DOHH2 (cell line): Measurements from ENCODE around the gene FARS2.
A peak's percentile ranks its signal among the peaks of the same experiment; 100 is the strongest.

Source experiments
- H3F3A ChIP-seq: fragments of 200-600 bp; sonication (generic), shearing (Covaris generic); 2 replicates; pipeline ENCODE4 v1.6.0; 2016; ENCODE audit warnings: antibody characterized with exemption, mild to moderate bottlenecking; ENCODE audit not compliant: control insufficient read depth, insufficient read depth
- H3K27ac ChIP-seq: fragments of 200-600 bp; sonication (generic); 2 replicates; pipeline ENCODE4 v1.5.1; 2014; ENCODE audit warnings: low read depth, mild to moderate bottlenecking, low read length, moderate library complexity
- H3K27me3 ChIP-seq: fragments of 200-600 bp; sonication (generic); 2 replicates; pipeline ENCODE4 v1.6.1; 2014; ENCODE audit warnings: mild to moderate bottlenecking, low read length, mixed read lengths; ENCODE audit not compliant: control insufficient read depth
- H3K36me3 ChIP-seq: fragments of 200-600 bp; sonication (generic); 2 replicates; pipeline ENCODE4 v1.6.1; 2014; ENCODE audit warnings: mild to moderate bottlenecking, low read length, moderate library complexity, mixed read lengths; ENCODE audit not compliant: control insufficient read depth
- H3K4me1 ChIP-seq: fragments of 200-600 bp; sonication (generic); 2 replicates; pipeline ENCODE4 v1.6.1; 2014; ENCODE audit warnings: mild to moderate bottlenecking, low read length, mixed read lengths; ENCODE audit not compliant: control insufficient read depth
- H3K4me2 ChIP-seq: fragments of 200-600 bp; sonication (generic); 2 replicates; pipeline ENCODE4 v1.6.0; 2014; ENCODE audit warnings: mild to moderate bottlenecking, low read length, moderate library complexity
- H3K4me3 ChIP-seq: fragments of 200-600 bp; sonication (generic); 2 replicates; pipeline ENCODE4 v1.5.1; 2014; ENCODE audit warnings: mild to moderate bottlenecking, low read length, mixed read lengths
- H3K79me2 ChIP-seq: fragments of 200-600 bp; sonication (generic); 2 replicates; pipeline ENCODE4 v1.6.1; 2014; ENCODE audit warnings: mild to moderate bottlenecking, low read length, mixed read lengths; ENCODE audit not compliant: control insufficient read depth
- H3K9me2 ChIP-seq: fragments of 200-600 bp; sonication (generic); replicated peaks from 2 replicates; pipeline ENCODE4 v1.6.1; 2014; ENCODE audit warnings: mild to moderate bottlenecking, low read length, mixed read lengths; ENCODE audit not compliant: control insufficient read depth
- H3K9me3 ChIP-seq: fragments of 200-600 bp; sonication (generic); 2 replicates; pipeline ENCODE4 v1.6.1; 2014; ENCODE audit warnings: antibody characterized with exemption, low read length, mixed read lengths; ENCODE audit not compliant: control insufficient read depth, insufficient read depth
- H4K20me1 ChIP-seq: fragments of 200-600 bp; sonication (generic); 2 replicates; pipeline ENCODE4 v1.6.0; 2014; ENCODE audit warnings: low read depth, mild to moderate bottlenecking, antibody characterized with exemption, low read length, moderate library complexity; ENCODE audit not compliant: control insufficient read depth, insufficient read depth
- CTCF ChIP-seq: fragments of 200-600 bp; sonication (generic); IDR thresholded peaks from one replicate; pipeline ENCODE4 v1.5.1; 2014; ENCODE audit warnings: antibody characterized with exemption, mild to moderate bottlenecking, low read depth, low read length; ENCODE audit not compliant: poor library complexity, severe bottlenecking
- EZH2phosphoT487 ChIP-seq: fragments of 200-600 bp; sonication (generic); IDR thresholded peaks from 2 replicates; pipeline ENCODE4 v1.6.1; 2017; ENCODE audit warnings: borderline replicate concordance, mild to moderate bottlenecking, antibody characterized with exemption, low read length, moderate library complexity, mixed read lengths

FARS2 gene

GRCh38 chr6:5302220-5302946, 41.1 kb downstream of the FARS2 start:
- Histone ChIP-seq H3K4me1 (peaks cover 18% of the 10 kb centered on the region), H4K20me1 (peaks cover 4% of the 10 kb centered on the region; the same call in 1 of the 2 replicates), H3K4me3 (no peak overlapping the region; the same call in 1 of the 2 replicates), H3K9me3 (no peaks in the 10 kb centered on the region), H3K4me2 (peak overlapping the region; percentile 32), H3F3A (no peaks in the 10 kb centered on the region), H3K27ac (no peak overlapping the region), H3K27me3 (peaks cover 10% of the 10 kb centered on the region), H3K36me3 (no peaks in the 10 kb centered on the region), H3K9me2 (no peaks in the 10 kb centered on the region), H3K79me2 (peaks cover 32% of the 10 kb centered on the region)
- TF ChIP-seq EZH2phosphoT487, result no peak
- TF ChIP-seq CTCF, result no peak

- Histone ChIP-seq H3K9me3 (no peaks in the 10 kb centered on the region), H4K20me1 (peaks cover 4% of the 10 kb centered on the region; the same call in 1 of the 2 replicates), H3K4me2 (peak overlapping the region; percentile 32), H3K9me2 (no peaks in the 10 kb centered on the region), H3F3A (no peaks in the 10 kb centered on the region), H3K27ac (no peak overlapping the region), H3K79me2 (peaks cover 32% of the 10 kb centered on the region), H3K27me3 (peaks cover 10% of the 10 kb centered on the region), H3K36me3 (no peaks in the 10 kb centered on the region), H3K4me3 (peak overlapping the region; percentile 2; the same call in 1 of the 2 replicates), H3K4me1 (peaks cover 16% of the 10 kb centered on the region)
- TF ChIP-seq EZH2phosphoT487, result no peak
- TF ChIP-seq CTCF, result peak; percentile 69
These were observed 41.8 kb downstream of the FARS2 start for GRCh38 chr6:5302995-5303622.

GRCh38 chr6:5303682-5304081, 42.4 kb downstream of the FARS2 start:
- peak overlapping the region; percentile 32; the same call in 1 of the 2 replicates for H3K4me2 ChIP-seq

More at GRCh38 chr6:5303682-5304081, 42.4 kb downstream of the FARS2 start:
- Histone ChIP-seq H3K9me3 (no peaks in the 10 kb centered on the region), H3K4me1 (peaks cover 14% of the 10 kb centered on the region), H3F3A (no peaks in the 10 kb centered on the region), H3K79me2 (peaks cover 29% of the 10 kb centered on the region), H3K9me2 (no peaks in the 10 kb centered on the region), H3K4me3 (no peak overlapping the region), H4K20me1 (peaks cover 4% of the 10 kb centered on the region; the same call in 1 of the 2 replicates), H3K36me3 (no peaks in the 10 kb centered on the region), H3K27me3 (peaks cover 10% of the 10 kb centered on the region), H3K27ac (no peak overlapping the region)
- TF ChIP-seq EZH2phosphoT487 (no peak), CTCF (no peak)
